Islet precursor cell (in vitro differentiated cells): ENCODE measurements around the gene CREB3L2.
A peak's percentile ranks its signal among the peaks of the same experiment; 100 is the strongest.

Experiments used
- DNase-seq: peaks from one replicate; pipeline ENCODE4 v3.0.0-alpha.2; 2018

CREB3L2 gene

DNA sequence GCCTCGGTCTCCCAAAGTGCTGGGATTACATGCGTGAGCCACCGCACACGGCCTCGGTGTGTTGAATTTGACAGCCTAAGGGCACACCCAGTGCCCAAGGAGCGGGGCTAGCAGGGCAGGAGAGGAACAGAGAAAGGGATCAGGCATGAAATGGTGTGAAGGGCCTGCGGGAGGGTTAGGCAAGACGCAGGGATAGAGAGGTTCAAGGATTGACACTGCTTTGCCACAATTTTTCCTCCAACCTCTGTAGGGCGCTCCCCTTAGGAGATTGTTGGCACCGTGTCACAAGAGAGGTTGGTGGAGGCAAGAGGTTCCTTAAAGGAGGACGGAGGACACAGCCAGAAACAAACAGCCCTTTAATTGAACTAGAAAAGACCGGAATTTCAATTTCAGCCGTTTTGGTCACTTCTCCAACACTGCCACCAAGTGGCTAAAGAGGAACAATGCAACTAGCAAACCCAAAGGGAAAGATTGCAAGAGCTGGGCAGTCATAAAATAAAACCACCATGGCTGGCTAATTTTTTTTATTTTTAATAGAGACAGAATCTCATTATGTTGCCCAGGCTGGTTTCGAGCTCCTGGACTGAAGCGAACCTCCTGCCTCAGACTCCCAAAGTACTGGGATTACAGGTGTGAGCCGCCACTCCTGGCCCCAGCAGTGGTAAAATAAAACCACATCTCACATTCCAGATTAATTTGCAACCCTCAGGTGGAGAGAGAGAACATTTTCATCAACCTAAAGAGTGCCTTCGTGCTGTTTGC, 6.9 kb upstream of the CREB3L2 start:
- no peak for DNase-seq

DNA sequence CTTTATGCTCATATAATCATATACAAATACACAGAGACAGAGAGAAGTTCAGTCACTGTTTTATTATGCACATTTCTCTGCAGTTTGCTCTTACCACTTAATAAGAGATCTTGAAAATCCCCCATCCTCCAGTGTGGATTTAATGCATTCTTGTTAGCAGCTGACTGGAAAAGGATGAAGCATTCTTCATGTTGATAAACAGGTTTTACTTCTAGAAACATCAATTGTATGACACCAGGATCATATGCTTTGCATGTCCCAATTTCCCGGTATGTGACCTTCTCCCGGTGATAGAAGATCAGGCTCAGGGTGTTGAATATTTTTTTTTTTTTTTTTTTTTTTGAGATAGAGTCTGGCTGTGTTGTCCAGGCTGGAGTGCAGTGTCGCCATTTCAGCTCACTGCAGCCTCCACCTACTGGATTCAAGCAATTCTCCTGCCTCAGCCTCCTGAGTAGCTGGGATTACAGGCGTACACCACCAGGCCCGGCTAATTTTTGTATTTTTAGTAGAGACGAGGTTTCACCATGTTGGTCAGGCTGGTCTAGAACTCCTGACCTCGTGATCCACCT, 6.2 kb upstream of the CREB3L2 start:
- no peak for DNase-seq

DNA sequence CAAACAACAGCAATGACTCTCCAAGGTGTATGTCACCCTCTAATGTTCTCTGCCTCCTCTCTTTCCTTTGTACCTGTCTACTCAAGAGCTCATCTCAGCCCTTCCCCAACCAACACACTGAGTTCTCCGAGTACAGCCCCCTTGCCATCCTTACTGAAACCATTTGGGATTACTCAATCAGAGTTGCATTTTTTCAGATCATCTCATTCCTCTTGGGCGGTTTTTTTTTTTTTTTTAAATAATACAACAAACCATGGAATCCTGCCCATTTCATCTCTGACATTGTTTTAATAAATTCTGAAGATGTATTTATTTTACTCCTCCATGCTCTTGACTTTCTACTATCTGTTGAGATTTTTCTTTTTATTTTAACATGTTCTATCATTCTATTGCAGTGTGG, 4.2 kb upstream of the CREB3L2 start:
- no peak for DNase-seq

DNA sequence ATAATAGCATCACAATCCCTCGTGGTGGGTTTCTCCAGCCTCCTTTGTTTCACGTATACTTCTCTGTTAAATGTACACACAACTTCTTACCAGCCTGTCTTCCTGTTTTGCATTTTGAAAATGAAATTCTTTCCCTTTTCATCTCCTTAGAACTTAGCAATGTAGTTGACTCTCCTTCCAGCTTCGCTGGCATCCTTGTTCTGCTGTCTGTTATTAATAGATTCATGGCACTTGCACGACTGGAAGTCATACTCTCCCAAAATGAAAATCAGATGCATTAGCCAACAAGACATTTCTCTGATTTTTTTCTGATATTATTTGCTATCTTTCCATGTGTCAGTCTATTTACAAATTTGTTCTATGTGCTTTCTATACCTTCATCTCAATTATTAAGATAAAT, 3.0 kb upstream of the CREB3L2 start:
- no peak for DNase-seq

DNA sequence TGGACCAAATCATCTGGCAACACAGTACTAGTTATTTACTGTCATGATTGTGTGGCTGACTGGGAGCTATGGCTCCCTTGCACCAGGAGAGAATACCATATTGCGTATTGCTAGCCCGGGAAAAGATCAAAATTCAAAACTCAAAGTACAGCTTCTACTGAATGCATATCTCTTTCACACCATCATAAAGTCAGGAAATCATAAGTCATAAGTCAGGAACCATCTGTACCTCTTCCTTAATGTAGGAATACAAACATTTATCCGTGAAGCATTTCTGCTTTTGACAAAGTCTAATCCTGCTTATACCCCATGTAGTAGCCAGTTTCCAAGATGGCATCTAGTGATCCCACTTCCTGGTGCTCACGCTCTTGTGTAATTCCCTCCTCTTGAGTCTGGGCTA, 2.2 kb upstream of the CREB3L2 start:
- DNase-seq: no peak

DNA sequence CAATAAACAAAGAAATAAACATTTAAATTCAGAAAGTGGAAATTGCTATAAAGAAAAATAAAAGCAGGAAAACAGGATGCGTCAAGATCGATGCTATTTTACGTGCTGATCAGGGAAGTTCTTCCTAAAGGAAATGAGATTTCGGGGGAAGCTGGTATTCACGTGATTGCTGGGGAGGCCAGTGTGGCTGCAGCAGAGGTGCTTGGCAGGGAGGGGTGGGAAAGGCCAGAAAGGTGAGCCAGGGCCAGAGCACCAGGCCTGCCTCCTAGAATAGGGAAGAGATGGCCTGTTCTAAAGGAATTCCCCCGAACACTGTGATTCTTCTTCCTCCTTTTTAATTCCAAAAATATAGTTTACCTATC, 923 bp upstream of the CREB3L2 start:
- no peak for DNase-seq

DNA sequence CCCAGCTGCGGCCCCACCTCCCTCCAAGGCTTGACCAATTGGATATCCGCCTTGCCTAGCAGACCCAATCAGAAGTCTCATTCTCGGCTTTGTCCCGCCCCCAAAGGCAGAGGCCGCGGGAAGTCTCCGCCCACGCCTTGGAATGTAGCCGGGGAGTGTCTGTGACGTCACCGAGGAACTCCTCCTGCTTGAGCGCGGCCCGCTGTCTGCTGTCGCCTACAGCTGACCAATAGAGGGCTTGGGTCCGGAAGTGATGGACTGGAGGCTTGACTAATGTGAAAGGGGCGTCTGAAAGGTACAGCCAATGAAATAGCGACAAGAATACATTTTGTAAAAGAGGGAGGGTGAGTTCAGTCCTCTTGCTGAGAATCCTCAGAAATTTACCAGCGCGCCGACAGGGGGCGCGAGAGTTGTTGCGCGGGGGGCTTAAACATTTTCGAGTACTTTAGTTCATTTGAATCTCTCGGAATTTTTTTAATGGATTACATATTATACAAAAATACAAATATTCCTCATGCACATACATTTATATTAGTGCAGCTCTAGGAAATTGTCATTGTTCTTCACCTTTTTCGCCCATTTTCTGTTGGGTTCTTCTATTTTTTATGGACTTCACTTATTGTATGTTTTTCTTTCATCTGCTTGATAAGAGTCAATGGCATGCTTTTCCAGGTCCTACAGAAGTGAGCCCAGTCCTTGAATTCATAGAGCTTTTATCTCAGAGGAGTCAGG, 376 bp upstream of the CREB3L2 start:
- peak; percentile 100 for DNase-seq

DNA sequence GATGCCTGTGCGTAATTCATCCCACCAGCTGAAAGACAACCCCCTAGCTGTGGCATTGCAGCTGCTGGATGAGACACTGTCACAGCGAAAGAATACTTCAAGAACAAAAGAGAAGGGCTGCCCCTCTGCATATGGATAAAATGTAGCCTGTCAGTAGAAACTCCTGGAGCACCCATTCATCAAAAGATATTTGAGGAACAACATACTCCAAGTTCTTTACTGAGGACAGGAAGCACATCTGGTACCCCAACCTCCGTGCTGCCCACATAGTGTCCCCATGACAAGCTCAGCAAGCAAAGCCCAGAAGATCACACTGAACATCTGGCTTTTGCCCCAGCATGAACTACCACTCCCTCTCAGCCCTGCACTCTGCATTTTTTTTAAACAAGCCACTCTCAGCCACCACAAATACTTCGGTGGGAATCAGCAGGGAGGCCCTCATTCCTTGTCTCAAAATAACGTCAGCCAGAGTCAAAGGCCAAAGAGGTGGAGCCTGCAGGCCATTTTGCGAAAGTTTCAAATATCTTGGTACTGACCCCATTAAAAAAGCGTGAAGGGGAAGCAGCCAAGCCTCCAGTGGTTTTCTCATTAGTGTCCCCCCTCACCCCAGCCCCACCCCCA, 1.7 kb downstream of the CREB3L2 start:
- DNase-seq: peak; percentile 87

DNA sequence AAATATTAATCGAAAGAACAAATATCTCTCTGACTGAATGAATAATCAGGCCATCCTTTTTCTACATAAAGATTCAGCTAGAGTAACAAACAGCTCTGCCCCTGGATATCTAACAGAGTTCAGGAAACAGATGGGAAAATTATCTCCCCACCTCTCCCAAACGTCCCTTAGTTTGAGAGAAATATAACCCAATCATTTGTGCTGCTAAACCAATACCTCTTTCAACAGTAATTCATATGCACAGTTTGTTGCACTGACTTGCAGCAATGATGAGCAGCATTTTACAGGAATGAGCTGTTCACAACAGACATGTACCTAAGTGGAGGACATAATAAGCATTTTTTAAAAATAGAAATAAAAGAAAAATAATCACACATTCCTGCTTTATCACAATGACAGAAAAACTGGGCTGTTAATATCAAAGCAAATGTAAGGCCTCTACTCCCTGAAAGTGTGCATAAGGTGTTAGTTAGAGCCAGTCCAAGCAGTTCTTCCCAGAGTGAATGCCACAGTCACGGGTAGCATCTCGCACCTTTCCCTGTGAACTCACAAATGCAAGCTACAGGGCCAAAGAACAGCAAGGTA, 2.3 kb downstream of the CREB3L2 start:
- no peak for DNase-seq

DNA sequence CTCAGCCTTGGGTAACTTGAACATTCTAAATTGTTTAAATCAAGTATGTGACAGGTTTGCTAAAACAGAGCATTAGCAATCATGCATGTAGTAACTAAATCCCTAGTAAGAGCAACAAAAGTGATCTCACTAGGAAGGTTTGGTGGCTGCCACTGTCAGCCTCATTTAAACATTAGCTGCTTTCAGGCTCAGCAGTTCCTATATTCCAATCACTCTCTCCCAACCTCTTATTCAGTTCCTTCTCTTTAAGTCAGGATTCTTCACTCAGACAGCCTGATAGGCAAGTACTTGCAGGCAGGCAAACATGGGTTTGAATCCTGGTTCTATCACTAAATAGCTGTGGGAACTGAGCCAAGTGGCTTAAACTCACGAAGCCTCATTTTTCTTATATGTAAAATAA, 3.6 kb downstream of the CREB3L2 start:
- no peak for DNase-seq

DNA sequence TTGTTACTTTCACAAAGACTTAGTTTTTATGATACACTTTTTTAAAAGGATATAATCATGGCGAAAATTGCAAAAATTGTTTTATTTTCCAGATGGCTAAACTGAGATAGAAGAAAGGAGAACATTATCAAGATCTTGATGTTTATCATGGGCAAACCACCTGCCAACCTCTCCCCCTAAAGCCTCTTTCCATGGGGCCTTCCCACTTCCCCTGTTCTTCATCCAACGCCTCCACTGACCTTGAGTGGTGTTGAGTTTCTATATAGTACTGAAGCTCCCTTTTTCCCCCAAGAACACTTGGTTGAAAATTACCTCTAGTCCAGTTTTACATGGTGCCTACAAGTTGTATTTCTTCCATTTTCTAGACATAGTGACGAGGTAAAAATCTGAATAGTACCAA, 5.0 kb downstream of the CREB3L2 start:
- DNase-seq: no peak

DNA sequence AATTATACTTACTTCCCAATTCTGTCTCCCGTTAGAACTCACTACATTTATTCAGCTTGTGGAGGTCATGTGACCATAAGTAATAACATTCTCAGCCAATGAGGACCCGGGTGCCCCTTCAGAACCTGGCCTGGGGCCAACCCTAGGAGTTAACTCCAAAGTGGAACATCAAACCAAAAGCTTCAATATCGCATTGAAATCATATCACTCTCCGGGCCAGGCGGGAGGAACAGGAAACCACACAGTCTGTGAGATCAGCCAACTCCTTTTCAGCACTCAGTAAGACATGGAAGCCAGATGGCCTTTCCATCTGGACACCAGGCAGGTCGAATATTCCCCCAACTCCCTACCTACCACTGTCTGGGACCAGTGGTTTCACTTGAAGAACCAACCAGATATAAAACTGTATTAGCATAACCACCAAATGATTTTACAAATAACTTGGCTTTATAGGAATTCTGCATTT, 5.5 kb downstream of the CREB3L2 start:
- no peak for DNase-seq

DNA sequence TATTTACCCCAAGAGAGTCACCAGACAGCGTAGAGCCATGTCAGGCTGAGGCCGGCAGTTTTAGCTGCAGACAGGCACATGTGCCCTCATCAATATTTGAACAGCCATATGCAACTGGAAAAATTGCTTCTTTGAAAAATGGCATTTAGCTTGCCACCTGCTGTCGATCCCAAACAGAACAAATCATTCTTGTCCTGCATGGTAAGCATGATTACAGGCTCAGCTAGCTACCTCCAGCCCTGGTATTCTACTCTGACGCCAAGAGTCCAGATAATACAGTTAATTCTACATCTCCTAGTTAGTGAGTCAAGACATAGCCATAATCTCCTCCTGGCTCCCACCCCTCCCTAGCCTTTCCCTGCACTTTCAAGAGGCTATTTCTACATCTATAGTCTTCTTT, 7.7 kb downstream of the CREB3L2 start:
- DNase-seq: no peak

DNA sequence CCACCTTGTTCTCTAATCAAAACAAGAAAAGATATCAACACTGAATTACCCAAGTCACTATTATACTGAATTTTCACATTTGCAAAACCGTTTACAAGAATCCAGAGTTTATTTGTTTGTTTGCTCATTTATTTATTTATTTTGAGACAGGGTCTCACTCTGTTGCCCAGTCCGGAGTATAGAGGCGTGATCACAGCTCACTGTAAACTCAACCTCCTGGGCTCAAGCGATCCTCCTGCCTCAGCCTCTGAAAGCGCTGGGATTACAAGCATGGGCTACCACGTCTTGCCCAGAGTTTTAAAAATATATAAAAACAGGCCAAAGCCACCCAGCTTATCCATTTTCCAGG, 8.5 kb downstream of the CREB3L2 start:
- DNase-seq: no peak

DNA sequence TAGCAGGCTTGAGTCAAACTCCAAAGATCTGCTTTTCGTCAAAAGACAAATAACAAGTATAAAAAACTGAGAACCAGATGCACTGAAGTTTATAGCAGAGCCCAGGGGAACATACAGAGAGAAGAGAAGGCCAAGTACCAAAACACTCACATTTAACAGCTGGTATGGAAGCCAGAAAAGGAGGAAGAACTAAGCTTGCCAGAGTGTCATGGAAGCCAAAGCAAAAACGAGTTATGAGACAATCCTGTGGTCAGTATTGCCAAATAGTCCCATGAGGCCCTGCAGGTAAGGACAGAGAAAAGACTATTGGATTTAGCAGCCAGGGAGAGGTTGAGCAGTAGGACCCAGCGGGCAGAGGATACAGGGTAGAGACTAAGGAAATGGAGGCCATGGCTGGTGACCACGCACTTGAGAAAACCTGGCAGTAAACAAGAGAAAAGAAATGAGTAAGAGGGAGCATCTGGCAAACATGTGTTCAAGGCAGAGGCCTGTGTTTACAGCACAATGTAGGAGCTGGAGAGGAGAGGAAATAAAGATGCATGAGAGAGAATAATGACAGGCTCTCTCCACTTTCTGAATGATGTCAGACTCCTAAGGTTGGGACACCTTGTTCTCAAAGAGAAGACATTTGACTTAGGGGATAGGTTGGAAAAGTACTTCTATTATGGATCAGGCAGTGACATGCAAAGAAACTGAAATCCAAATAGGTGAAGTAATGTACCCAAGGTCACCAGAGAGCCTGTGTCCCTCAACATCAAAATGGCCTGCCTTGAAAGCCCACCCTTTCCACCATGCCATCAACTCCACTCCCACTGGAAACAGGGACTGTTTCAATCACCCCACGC, 9.1 kb downstream of the CREB3L2 start:
- DNase-seq: peak; percentile 70

DNA sequence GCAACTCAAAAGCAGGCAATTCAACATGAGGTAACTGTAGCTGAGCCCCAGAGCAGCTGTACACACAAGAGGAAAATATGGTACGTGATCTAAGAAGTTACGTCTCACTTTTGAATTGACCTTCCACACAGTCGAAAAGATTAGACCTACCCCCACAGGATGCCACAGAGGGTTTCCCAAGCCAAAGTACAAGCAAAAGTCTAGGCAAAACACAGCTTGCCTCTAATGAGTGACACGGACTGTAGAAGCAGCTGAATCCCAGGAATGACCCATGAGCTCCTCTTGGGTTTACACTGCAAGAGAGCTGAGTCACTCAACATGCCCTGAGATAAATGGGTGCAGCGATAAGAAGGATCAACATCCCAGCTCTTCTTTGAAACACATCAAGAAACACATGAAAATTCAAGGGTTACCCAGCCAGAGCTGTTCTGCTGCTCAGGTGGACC, 9.8 kb downstream of the CREB3L2 start:
- DNase-seq: no peak

DNA sequence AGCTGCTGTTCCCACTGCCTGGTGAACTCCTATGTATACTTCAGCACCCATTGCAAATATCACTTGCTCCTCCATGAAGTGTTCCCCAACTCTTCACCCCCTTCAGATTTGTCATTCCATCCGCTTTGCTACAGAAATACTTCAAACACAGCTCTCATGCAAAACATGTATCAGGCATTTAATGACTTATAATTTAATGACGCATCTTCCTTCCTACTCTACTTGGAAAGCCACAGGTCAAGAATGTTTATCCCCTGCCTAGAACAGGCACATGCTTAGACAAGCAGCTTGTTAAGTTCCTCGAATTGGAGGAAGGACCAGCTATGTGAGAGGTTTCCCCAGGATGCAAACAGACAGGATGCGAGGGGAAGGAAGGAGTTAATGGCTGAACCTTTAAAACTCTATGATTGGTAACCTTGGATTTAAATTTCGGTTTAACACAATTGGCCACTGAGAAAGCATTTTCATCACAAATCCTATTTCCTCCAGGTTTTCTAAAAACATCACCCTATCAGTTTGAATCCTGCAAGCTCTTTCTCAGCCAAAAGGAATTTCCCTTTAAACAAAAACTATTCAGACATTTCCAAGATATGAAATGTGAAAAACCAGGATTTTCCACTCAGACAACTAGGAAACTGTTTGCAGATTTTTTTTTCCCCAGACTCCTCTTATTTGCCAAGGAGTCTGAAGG, 11.5 kb downstream of the CREB3L2 start:
- DNase-seq: no peak

DNA sequence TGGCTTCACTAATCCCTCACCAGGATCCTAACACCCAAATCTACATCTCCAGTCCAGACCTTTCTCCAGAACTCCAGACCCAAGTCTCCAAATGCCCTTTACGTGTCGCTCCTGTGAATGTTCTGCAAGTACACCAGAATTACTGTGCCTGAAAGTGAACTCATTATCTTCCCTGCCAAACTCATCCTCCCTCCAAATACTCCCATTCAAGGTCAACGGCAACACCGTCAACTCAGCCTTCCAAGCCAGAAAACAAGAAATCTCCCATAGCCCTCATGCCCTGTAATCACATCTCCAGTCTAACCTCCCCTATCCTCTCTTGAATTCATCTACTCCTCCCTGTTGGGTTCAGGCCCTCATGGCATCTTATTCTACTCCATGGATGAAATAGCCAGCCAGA, 12.3 kb downstream of the CREB3L2 start:
- DNase-seq: no peak

DNA sequence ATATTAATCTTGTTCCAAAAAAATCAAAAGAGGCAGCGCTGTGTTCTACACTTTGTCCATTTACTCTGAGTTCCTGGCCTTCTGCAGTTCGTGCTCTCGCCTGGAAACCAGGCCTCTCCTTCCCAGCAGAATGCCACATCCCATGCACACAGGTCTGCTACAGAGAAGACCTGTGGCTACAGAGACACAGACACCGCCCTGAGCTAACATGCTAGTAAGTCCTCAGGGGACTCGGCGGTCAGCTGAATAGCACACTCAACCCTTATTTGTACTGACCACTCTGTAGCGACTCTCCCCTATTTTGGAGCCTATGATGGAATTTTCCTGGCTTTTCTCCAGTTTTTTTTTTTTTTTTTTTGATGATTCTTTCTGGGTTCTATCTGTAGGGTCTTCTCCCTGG, 12.8 kb downstream of the CREB3L2 start:
- no peak for DNase-seq

DNA sequence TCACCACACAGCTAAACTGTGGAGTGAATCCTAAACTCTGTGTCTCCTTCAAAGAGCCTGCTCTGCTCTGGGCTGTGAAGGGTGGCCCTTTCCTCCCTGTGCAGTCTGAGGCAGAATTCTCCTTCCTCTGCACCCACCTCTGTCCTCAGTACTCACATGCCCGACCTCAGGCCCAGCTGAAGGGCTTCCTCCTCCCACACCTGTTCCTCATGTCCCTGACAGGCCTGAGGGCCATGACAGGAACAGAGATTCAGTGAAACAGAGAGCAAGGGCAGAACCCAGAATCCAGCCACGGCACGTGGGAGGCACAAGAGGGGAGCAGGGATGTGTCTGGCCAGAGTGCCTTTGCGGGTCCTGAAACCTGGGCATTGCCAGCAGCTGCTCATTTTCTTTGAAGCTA, 13.9 kb downstream of the CREB3L2 start:
- no peak for DNase-seq

DNA sequence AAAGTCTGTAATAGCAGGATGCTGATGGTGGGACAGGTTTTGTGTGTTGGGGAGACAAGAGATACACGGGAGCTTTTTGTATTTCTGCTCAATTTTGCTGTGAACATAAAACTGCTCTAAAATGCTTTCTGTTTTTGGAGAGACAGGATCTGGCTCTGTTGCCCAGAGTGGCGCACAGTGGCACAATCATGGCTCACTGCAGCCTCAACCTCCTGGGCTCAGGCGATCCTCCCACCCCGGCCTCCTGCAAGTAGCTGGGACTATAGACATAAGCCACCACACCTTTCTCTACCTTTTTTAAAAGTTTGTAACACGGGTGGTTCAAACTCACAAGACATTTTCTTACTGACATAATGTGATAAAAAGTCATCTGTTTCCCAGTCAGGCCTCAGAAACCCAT, 14.3 kb downstream of the CREB3L2 start:
- DNase-seq: no peak

DNA sequence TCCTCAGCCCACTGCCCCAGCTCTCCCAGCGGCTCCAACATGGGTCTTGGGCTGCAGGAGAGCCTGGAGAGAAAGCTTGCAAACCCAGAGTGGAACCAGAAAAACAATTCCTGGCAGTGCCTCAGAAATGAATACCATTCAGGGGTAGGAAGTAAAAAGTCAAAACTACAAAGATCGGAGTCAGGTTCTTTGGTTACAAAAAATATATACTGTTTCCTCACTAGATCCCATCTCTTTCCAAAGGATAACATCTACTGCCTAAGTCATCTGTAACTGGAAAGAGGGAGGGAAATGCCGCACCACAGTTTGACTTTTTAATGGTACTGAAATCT, 14.9 kb downstream of the CREB3L2 start:
- DNase-seq: no peak
